SK-N-MC (cell line): ENCODE measurements around the gene LARP1B.

ENCODE experiments used
- EZH2 ChIP-seq: fragments of 200-600 bp; sonication (generic); IDR thresholded peaks from one replicate; pipeline ENCODE4 v1.6.1; 2017; ENCODE audit warnings: antibody characterized with exemption
- FOXP2 ChIP-seq: optimal IDR thresholded peaks from 2 replicates; pipeline ENCODE3; 2011; ENCODE audit warnings: mild to moderate bottlenecking, moderate library complexity; ENCODE audit not compliant: insufficient read depth; ENCODE audit errors: extremely low read length, control extremely low read depth
- POLR2AphosphoS5 ChIP-seq: IDR thresholded peaks from 2 replicates; pipeline ENCODE4 v1.6.1; 2012; ENCODE audit warnings: mild to moderate bottlenecking, low read depth, low read length, borderline replicate concordance

DNA sequence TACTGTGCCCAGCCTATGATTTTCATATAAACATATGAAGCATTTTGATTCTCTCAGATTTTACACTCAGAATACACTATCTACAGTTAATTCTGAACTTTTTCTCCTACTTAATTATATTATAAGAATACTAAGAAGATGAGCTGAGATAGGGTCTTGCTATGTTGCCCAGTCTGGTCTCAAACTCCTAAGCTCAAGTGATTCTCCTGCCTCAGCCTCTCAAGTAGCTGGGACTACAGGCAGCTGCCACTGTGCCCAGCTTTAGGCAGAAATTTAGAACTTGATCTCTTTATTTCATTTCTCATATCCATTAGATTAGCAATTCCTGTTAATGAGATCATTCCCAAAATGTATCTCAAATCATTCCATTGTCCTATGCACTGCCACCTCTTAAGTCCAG lies 4.7 kb upstream of the LARP1B start:
- TF ChIP-seq POLR2AphosphoS5 (no peak), EZH2 (no peak), FOXP2 (no peak)
